Neural progenitor cell (in vitro differentiated cells): Measurements from ENCODE around the gene LIAS. TPM values are rescaled to one million over a fixed set of nuclear protein-coding genes. Genes with fewer than 3 reads are reported as not detected.
"Not testable (repeated sequence)": the region's sequence is repeated elsewhere in the genome, so short reads cannot be mapped to it uniquely, and the experiment has no call there.

Experiments used
- DNase-seq: peaks from one replicate; pipeline ENCODE4 v3.0.0-alpha.2; 2016; ENCODE audit warnings: low spot score
- H2AFZ ChIP-seq: fragments of 200-600 bp; sonication (generic); replicated peaks from 2 replicates; pipeline ENCODE4 v1.6.1; 2016; ENCODE audit warnings: antibody characterized with exemption
- H3F3A ChIP-seq: fragments of 200-600 bp; sonication (generic); 2 replicates; pipeline ENCODE4 v1.6.1; 2016; ENCODE audit warnings: antibody characterized with exemption, low read depth
- H3K27ac ChIP-seq: fragments of 200-600 bp; sonication (generic); 2 replicates; pipeline ENCODE4 v1.5.1; 2016; ENCODE audit warnings: mild to moderate bottlenecking
- H3K27me3 ChIP-seq: fragments of 200-600 bp; sonication (generic); 2 replicates; pipeline ENCODE4 v1.6.1; 2016; ENCODE audit warnings: mild to moderate bottlenecking, moderate library complexity
- H3K36me3 ChIP-seq: fragments of 200-600 bp; sonication (generic); 2 replicates; pipeline ENCODE4 v1.5.1; 2016
- H3K4me1 ChIP-seq: fragments of 200-600 bp; sonication (generic); 2 replicates; pipeline ENCODE4 v1.6.1; 2016; ENCODE audit warnings: mixed run types
- H3K4me2 ChIP-seq: fragments of 200-600 bp; sonication (generic); 2 replicates; pipeline ENCODE4 v1.6.1; 2016
- H3K4me3 ChIP-seq: fragments of 200-600 bp; sonication (generic); 2 replicates; pipeline ENCODE4 v1.5.1; 2016
- H3K79me2 ChIP-seq: fragments of 200-600 bp; sonication (generic); 2 replicates; pipeline ENCODE4 v1.6.1; 2016; ENCODE audit warnings: low read depth
- H3K9ac ChIP-seq: fragments of 200-600 bp; sonication (generic); 2 replicates; pipeline ENCODE4 v1.6.1; 2016
- H3K9me3 ChIP-seq: fragments of 200-600 bp; sonication (generic); 2 replicates; pipeline ENCODE4 v1.5.1; 2016; ENCODE audit warnings: low read depth
- H4K20me1 ChIP-seq: fragments of 200-600 bp; sonication (generic); 2 replicates; pipeline ENCODE4 v1.6.1; 2016; ENCODE audit warnings: low read depth
- H3K27ac Mint-ChIP-seq: 3 replicates; pipeline ENCODE4 v1.8.0; 2021; ENCODE audit warnings: mixed read lengths
- H3K27me3 Mint-ChIP-seq: 2 replicates; pipeline ENCODE4 v1.8.0; 2022; ENCODE audit warnings: low read depth, mild to moderate bottlenecking, inconsistent platforms, moderate library complexity, mixed read lengths; ENCODE audit not compliant: insufficient read depth
- H3K36me3 Mint-ChIP-seq: 3 replicates; pipeline ENCODE4 v1.8.0; 2021; ENCODE audit warnings: mixed read lengths
- H3K4me1 Mint-ChIP-seq: 3 replicates; pipeline ENCODE4 v1.8.0; 2021; ENCODE audit warnings: mixed read lengths
- H3K4me3 Mint-ChIP-seq: 3 replicates; pipeline ENCODE4 v1.8.0; 2021; ENCODE audit warnings: mild to moderate bottlenecking, moderate library complexity, mixed read lengths
- H3K9me3 Mint-ChIP-seq: 3 replicates; pipeline ENCODE4 v1.8.0; 2020; ENCODE audit warnings: mixed read lengths
- CTCF ChIP-seq: fragments of 200-600 bp; sonication (generic); IDR thresholded peaks from 2 replicates; pipeline ENCODE4 v1.5.1; 2017; ENCODE audit warnings: antibody characterized with exemption, mild to moderate bottlenecking
- EZH2 ChIP-seq: fragments of 200-600 bp; sonication (generic); IDR thresholded peaks from 2 replicates; pipeline ENCODE4 v1.6.1; 2017; ENCODE audit warnings: antibody characterized with exemption, mild to moderate bottlenecking, moderate library complexity
- EZH2phosphoT487 ChIP-seq: fragments of 200-600 bp; sonication (generic); IDR thresholded peaks from 2 replicates; pipeline ENCODE4 v1.6.1; 2017; ENCODE audit warnings: antibody characterized with exemption
- total RNA-seq: library from RNA; depleted of rRNA; stranded (reverse); fragments of >200 nt; gene quantifications from 2 replicates; pipeline ENCODE4 v1.2.3, GENCODE V29; 2015; ENCODE audit warnings: low replicate concordance

The LIAS gene
- total RNA-seq, 1 donor from 2014 or later, result 30.5 TPM

GRCh38 chr4:39422247-39422646 lies 36.6 kb upstream of the LIAS start:
- no peaks in the 10 kb centered on the region for H3K4me1 Mint-ChIP-seq
- Histone ChIP-seq H3K79me2 (no peaks in the 10 kb centered on the region), H3K9me3 (no peaks in the 10 kb centered on the region), H3K4me3 (no peak overlapping the region), H3K4me1 (no peaks in the 10 kb centered on the region), H3K36me3 (no peaks in the 10 kb centered on the region), H4K20me1 (no peaks in the 10 kb centered on the region), H3K27ac (no peak overlapping the region), H2AFZ (no peak overlapping the region), H3K27me3 (no peaks in the 10 kb centered on the region), H3F3A (no peaks in the 10 kb centered on the region), H3K4me2 (no peak overlapping the region), H3K9ac (no peak overlapping the region)
- TF ChIP-seq CTCF (no peak), EZH2 (no peak), EZH2phosphoT487 (no peak)
- no peaks in the 10 kb centered on the region for H3K9me3 Mint-ChIP-seq
- no peak for DNase-seq
- H3K27ac Mint-ChIP-seq, result no peak overlapping the region
- H3K36me3 Mint-ChIP-seq, result no peaks in the 10 kb centered on the region
- no peaks in the 10 kb centered on the region for H3K27me3 Mint-ChIP-seq
- H3K4me3 Mint-ChIP-seq, result no peak overlapping the region

GRCh38 chr4:39425297-39425696 lies 33.6 kb upstream of the LIAS start:
- H3K4me3 Mint-ChIP-seq, H3K27me3 ChIP-seq, H3K79me2 ChIP-seq, H3K36me3 Mint-ChIP-seq, H3K27ac ChIP-seq, H3K27ac Mint-ChIP-seq, H3K9me3 ChIP-seq, H3K9me3 Mint-ChIP-seq, H3K4me3 ChIP-seq, H3K36me3 ChIP-seq, DNase-seq, H3K4me1 ChIP-seq, H3K4me1 Mint-ChIP-seq, H2AFZ ChIP-seq, H3K9ac ChIP-seq, H3F3A ChIP-seq, H4K20me1 ChIP-seq, H3K4me2 ChIP-seq, H3K27me3 Mint-ChIP-seq: not testable (repeated sequence)

- Histone ChIP-seq H2AFZ (no peak overlapping the region), H3K27me3 (no peaks in the 10 kb centered on the region), H3K36me3 (no peaks in the 10 kb centered on the region), H3K79me2 (no peaks in the 10 kb centered on the region), H3K4me1 (peaks cover 7% of the 10 kb centered on the region), H3K9me3 (no peaks in the 10 kb centered on the region), H3K4me2 (no peak overlapping the region), H3F3A (no peaks in the 10 kb centered on the region), H3K4me3 (no peak overlapping the region), H3K27ac (no peak overlapping the region), H4K20me1 (no peaks in the 10 kb centered on the region), H3K9ac (no peak overlapping the region)
- no peak overlapping the region for H3K4me3 Mint-ChIP-seq
- no peaks in the 10 kb centered on the region for H3K4me1 Mint-ChIP-seq
- no peak overlapping the region for H3K27ac Mint-ChIP-seq
- no peaks in the 10 kb centered on the region for H3K9me3 Mint-ChIP-seq
- TF ChIP-seq EZH2 (no peak), EZH2phosphoT487 (no peak), CTCF (no peak)
- H3K27me3 Mint-ChIP-seq, result peaks cover 3% of the 10 kb centered on the region
- DNase-seq, result no peak
- H3K36me3 Mint-ChIP-seq, result no peaks in the 10 kb centered on the region
Measured at GRCh38 chr4:39426728-39427127, 32.1 kb upstream of the LIAS start.

- H3K27me3 ChIP-seq, result no peaks in the 10 kb centered on the region
- H3K79me2 ChIP-seq, result no peaks in the 10 kb centered on the region
- Mint-ChIP-seq H3K36me3 (no peaks in the 10 kb centered on the region), H3K27me3 (peaks cover 3% of the 10 kb centered on the region), H3K4me1 (no peaks in the 10 kb centered on the region), H3K4me3 (no peak overlapping the region), H3K27ac (no peak overlapping the region), H3K9me3 (no peaks in the 10 kb centered on the region)
- no peaks in the 10 kb centered on the region for H3F3A ChIP-seq
- TF ChIP-seq CTCF (no peak), EZH2 (no peak)
- peaks cover 7% of the 10 kb centered on the region for H3K4me1 ChIP-seq
- no peaks in the 10 kb centered on the region for H4K20me1 ChIP-seq
- no peak overlapping the region for H3K9ac ChIP-seq
- no peak overlapping the region for H2AFZ ChIP-seq
- no peak overlapping the region for H3K4me2 ChIP-seq
- no peaks in the 10 kb centered on the region for H3K36me3 ChIP-seq
- DNase-seq, result no peak
- no peak overlapping the region for H3K4me3 ChIP-seq
- no peak overlapping the region for H3K27ac ChIP-seq
- no peaks in the 10 kb centered on the region for H3K9me3 ChIP-seq
Measured at GRCh38 chr4:39427520-39428114, 31.2 kb upstream of the LIAS start.
